CD4-positive, alpha-beta T cell (primary cell): ENCODE data around the gene AGK. TPM values are rescaled to one million over a fixed set of nuclear protein-coding genes. Genes with fewer than 3 reads are reported as not detected.

ENCODE experiments used
- ATAC-seq: fragments of 200-7000 bp; cut with Tn5 transposase; one replicate; pipeline ENCODE4 v1.10.0; 2022; ENCODE audit warnings: mild to moderate bottlenecking; ENCODE audit not compliant: poor library complexity
- CTCF ChIA-PET: fragments of 350-600 bp; sonication (Branson Sonifier 250); formaldehyde crosslinking; loops from one replicate; lab custom pipeline; 2021; ENCODE audit warnings: antibody characterized with exemption, inconsistent platforms; lab: Charles Lee
- POLR2A ChIA-PET: fragments of 350-600 bp; sonication (Branson Sonifier 250); formaldehyde crosslinking; loops from one replicate; lab custom pipeline; 2021; ENCODE audit warnings: antibody characterized with exemption, inconsistent platforms; lab: Charles Lee
- DNase-seq, 14 experiments: peaks; one replicate each; pipeline ENCODE4 v3.0.0-alpha.2; 2013 to 2020; ENCODE audit warnings: mixed read lengths in 2 of 14
- H3K27ac ChIP-seq, 2 donors: one replicate each; pipeline versions ENCODE4 v1.5.1 to v1.7.0; 2013; ENCODE audit warnings: low read length in 2 of 2, low read depth in 1 of 2, mild to moderate bottlenecking in 1 of 2
- H3K27me3 ChIP-seq, 2 experiments: 1 replicate in 1 of 2; 2 replicates in 1 of 2; pipeline versions ENCODE4 v1.6.1 to v1.7.0; 2013; ENCODE audit warnings: low read length in 2 of 2, control low read depth in 1 of 2, mild to moderate bottlenecking in 1 of 2, moderate library complexity in 1 of 2; ENCODE audit not compliant: insufficient read depth in 2 of 2, control insufficient read depth in 1 of 2
- H3K36me3 ChIP-seq: one replicate; pipeline ENCODE4 v1.6.1; 2013; ENCODE audit warnings: low read length, control low read depth; ENCODE audit not compliant: insufficient read depth
- H3K4me1 ChIP-seq: one replicate; pipeline ENCODE4 v1.6.1; 2013; ENCODE audit warnings: low read length, control low read depth; ENCODE audit not compliant: insufficient read depth
- H3K4me3 ChIP-seq: one replicate; pipeline ENCODE4 v1.5.1; 2013; ENCODE audit warnings: mild to moderate bottlenecking, low read length, moderate library complexity
- H3K9me3 ChIP-seq, 2 experiments: 1 replicate in 1 of 2; 2 replicates in 1 of 2; pipeline versions ENCODE4 v1.6.1 to v1.7.0; 2013; ENCODE audit warnings: low read length in 2 of 2, mild to moderate bottlenecking in 2 of 2, control low read depth in 1 of 2, moderate library complexity in 1 of 2; ENCODE audit not compliant: control insufficient read depth in 1 of 2, insufficient read depth in 1 of 2
- H3K27ac Mint-ChIP-seq: one replicate; pipeline ENCODE4 v1.8.0; 2020; ENCODE audit warnings: mixed read lengths
- H3K27me3 Mint-ChIP-seq: one replicate; pipeline ENCODE4 v1.8.0; 2021; ENCODE audit warnings: mixed read lengths
- H3K36me3 Mint-ChIP-seq: one replicate; pipeline ENCODE4 v1.8.0; 2021; ENCODE audit warnings: low read depth, mixed read lengths
- H3K4me1 Mint-ChIP-seq: one replicate; pipeline ENCODE4 v1.8.0; 2021; ENCODE audit warnings: low read depth, mixed read lengths
- H3K4me3 Mint-ChIP-seq: one replicate; pipeline ENCODE4 v1.8.0; 2020; ENCODE audit warnings: mild to moderate bottlenecking, mixed read lengths
- H3K9me3 Mint-ChIP-seq: one replicate; pipeline ENCODE4 v1.8.0; 2020; ENCODE audit warnings: mixed read lengths
- intact Hi-C, 2 experiments: fragments of 100-400 bp; cut with DNase I in 1 of 2; cut with micrococcal nuclease in 1 of 2; formaldehyde crosslinking; loops; one replicate each; pipeline versions ENCODE4 v1.15.1 to v1.9.0; 2023 to 2025; cut with DNase I, micrococcal nuclease
- total RNA-seq, 174 experiments: library from RNA in 2 of 174; stranded (reverse) in 2 of 174; gene quantifications; one replicate each; pipeline ENCODE4 v1.2.3 and lab custom pipeline; 2021 to 2026
- TF ChIP-seq, protein P1 (sequence below): fragments of 200-600 bp; IDR thresholded peaks from one replicate; pipeline ENCODE4 v1.8.0; 2022; ENCODE audit warnings: antibody characterized with exemption, mild to moderate bottlenecking

Gene AGK
- total RNA-seq, 2 experiments from 2014 or later = 18.9 to 20.5 TPM

DNA sequence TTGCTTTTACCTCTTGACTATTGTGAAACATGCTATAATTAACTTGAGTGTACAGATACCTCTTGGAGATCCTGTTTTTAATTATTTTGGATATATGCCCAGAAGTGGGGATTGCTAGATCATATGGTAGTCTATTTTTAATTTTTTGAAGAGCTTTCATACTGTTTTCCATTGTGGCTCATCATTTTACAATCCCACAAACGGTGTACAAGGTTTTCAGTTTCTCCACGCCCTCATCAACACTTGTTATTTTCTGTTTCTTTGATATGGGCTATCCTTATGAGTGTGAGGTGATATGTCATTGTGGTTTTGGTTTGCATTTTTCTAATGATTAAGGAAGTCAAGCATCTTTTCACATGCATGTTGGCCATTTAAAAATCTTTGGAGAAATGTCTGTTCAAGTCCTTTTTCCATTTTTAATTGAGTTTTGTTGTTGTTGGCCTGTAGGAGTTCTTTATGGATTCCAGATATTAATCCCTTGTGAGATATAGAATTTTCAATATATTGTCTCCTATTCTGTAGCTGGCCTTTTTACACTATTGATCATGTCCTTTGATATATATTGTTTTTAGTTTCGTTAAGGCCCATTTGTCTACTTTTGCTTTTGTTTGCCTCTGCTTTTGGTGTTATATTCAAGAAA, 7.5 kb downstream of the AGK start:
- CTCF ChIA-PET = no interaction called here

DNA sequence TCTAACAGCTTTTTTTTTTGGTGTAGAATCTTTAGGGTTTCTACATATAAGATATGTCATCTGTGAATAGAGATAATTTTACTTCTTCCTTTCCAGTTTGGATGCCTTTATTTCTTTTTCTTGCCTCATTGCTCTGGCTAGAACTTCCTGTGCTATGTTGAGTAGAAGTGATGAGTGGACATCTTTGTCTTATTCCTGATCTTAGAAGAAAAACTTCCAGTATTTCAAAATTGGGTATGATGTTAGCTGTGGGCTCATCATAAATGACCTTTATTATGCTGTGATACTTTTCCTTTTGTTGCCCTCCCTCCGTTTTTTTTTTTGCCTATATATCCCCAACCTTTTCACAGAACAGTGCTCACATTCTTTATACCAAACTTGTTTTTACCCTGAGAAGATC, 8.8 kb downstream of the AGK start:
- H3K4me3 Mint-ChIP-seq = no peak overlapping the region
- ChIA-PET POLR2A (interaction anchor here (1.5 kb wide), 1 partner anchor 8 kb away, joined by 6 read pairs; the partner anchor contains the start of gene AGK), CTCF (no interaction called here)
- no peaks in the 10 kb centered on the region for H3K27me3 Mint-ChIP-seq
- peaks cover 11% of the 10 kb centered on the region for H3K4me1 ChIP-seq
- peaks cover 4% of the 10 kb centered on the region for H3K9me3 Mint-ChIP-seq
- TF ChIP-seq, protein P1, sequence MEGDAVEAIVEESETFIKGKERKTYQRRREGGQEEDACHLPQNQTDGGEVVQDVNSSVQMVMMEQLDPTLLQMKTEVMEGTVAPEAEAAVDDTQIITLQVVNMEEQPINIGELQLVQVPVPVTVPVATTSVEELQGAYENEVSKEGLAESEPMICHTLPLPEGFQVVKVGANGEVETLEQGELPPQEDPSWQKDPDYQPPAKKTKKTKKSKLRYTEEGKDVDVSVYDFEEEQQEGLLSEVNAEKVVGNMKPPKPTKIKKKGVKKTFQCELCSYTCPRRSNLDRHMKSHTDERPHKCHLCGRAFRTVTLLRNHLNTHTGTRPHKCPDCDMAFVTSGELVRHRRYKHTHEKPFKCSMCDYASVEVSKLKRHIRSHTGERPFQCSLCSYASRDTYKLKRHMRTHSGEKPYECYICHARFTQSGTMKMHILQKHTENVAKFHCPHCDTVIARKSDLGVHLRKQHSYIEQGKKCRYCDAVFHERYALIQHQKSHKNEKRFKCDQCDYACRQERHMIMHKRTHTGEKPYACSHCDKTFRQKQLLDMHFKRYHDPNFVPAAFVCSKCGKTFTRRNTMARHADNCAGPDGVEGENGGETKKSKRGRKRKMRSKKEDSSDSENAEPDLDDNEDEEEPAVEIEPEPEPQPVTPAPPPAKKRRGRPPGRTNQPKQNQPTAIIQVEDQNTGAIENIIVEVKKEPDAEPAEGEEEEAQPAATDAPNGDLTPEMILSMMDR = no peak
- no peaks in the 10 kb centered on the region for H3K9me3 ChIP-seq
- no peak overlapping the region for H3K27ac ChIP-seq
- H3K27ac Mint-ChIP-seq = no peak overlapping the region
- peaks cover 49% of the 10 kb centered on the region for H3K36me3 ChIP-seq
- intact Hi-C loops = loop anchor here in 1 of 2 experiments (10.0 kb wide), 1 partner anchor 545 kb away; the partner anchor contains the start of gene MRPS33
- H3K27me3 ChIP-seq = no peaks in the 10 kb centered on the region
- H3K4me1 Mint-ChIP-seq = peaks cover 35% of the 10 kb centered on the region
- ATAC-seq (no peak), DNase-seq (no peak)
- H3K36me3 Mint-ChIP-seq = peaks cover 99% of the 10 kb centered on the region
- no peak overlapping the region for H3K4me3 ChIP-seq

More for the DNA sequence above, 7.5 kb downstream of the AGK start:
- Mint-ChIP-seq H3K36me3 (peaks cover 91% of the 10 kb centered on the region), H3K27me3 (no peaks in the 10 kb centered on the region), H3K4me1 (peaks cover 33% of the 10 kb centered on the region), H3K4me3 (no peak overlapping the region), H3K9me3 (peaks cover 4% of the 10 kb centered on the region), H3K27ac (peak overlapping the region; percentile 59)
- H3K27ac ChIP-seq = no peak overlapping the region
- POLR2A ChIA-PET = no interaction called here
- no peaks in the 10 kb centered on the region for H3K9me3 ChIP-seq
- TF ChIP-seq, protein P1 = no peak
- DNase-seq (peak in 3 of 14 experiments; percentile 55 to 83 (median 59)), ATAC-seq (peak; percentile 66)
- peaks cover 39% of the 10 kb centered on the region for H3K36me3 ChIP-seq
- no peak overlapping the region for H3K4me3 ChIP-seq
- peaks cover 11% of the 10 kb centered on the region for H3K4me1 ChIP-seq
- no peaks in the 10 kb centered on the region for H3K27me3 ChIP-seq
- intact Hi-C loops = loop anchor here in 1 of 2 experiments (10.0 kb wide), 1 partner anchor 544 kb away; the partner anchor contains the start of gene MRPS33

DNA sequence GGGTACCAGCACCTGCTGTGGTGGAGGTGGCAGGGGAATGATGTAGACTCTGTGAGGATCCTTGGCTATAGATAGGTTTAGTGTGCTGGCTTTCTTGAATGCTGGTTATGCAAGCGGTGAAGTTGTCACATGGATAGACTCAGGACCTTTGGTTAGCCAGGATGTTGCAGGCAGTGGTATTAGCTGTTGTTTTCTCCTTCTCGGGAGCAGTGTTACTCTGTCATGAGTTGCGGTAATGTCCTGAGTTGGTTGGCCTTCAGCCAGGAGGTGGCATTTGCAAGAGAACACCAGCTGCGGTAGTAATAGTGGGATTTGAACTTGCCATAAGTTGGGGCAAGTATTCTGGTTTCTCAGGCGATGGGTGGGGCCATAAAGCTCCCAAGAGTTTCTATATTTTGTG, 10.8 kb downstream of the AGK start:
- Mint-ChIP-seq H3K4me1 (peaks cover 35% of the 10 kb centered on the region), H3K9me3 (peaks cover 4% of the 10 kb centered on the region), H3K27ac (no peak overlapping the region), H3K27me3 (no peaks in the 10 kb centered on the region), H3K4me3 (no peak overlapping the region), H3K36me3 (peaks cover 99% of the 10 kb centered on the region)
- POLR2A ChIA-PET = no interaction called here
- Histone ChIP-seq H3K27me3 (no peaks in the 10 kb centered on the region), H3K27ac (no peak overlapping the region), H3K9me3 (no peaks in the 10 kb centered on the region), H3K4me1 (peaks cover 11% of the 10 kb centered on the region), H3K36me3 (peaks cover 54% of the 10 kb centered on the region), H3K4me3 (no peak overlapping the region)
- intact Hi-C loops = no loop called here
- CTCF ChIA-PET = no interaction called here
- TF ChIP-seq, protein P1 = no peak
- no peak for DNase-seq
- no peak for ATAC-seq
